Trophoblast cell (in vitro differentiated cells and primary cell): ENCODE results near the gene SEMA3G.

Experiments
- DNase-seq, 2 donors: peaks; one replicate each; pipeline ENCODE4 v3.0.0-alpha.2; 2016
- H2AFZ ChIP-seq: 2 replicates; pipeline ENCODE4 v1.6.1; 2013; ENCODE audit warnings: low read length, moderate library complexity, mild to moderate bottlenecking; ENCODE audit not compliant: insufficient read depth, poor library complexity
- H2AK5ac ChIP-seq: 2 replicates; pipeline ENCODE4 v1.6.1; 2013; ENCODE audit warnings: mild to moderate bottlenecking, low read length
- H2BK120ac ChIP-seq: 2 replicates; pipeline ENCODE4 v1.6.1; 2013; ENCODE audit warnings: low read length, mild to moderate bottlenecking, moderate library complexity; ENCODE audit not compliant: insufficient read depth, poor library complexity
- H2BK12ac ChIP-seq: 2 replicates; pipeline ENCODE4 v1.6.1; 2013; ENCODE audit warnings: mild to moderate bottlenecking, low read length, moderate library complexity
- H2BK5ac ChIP-seq: 2 replicates; pipeline ENCODE4 v1.6.1; 2013; ENCODE audit warnings: low read length, low read depth, moderate library complexity, mild to moderate bottlenecking; ENCODE audit not compliant: poor library complexity
- H3K14ac ChIP-seq: 2 replicates; pipeline ENCODE4 v1.6.1; 2013; ENCODE audit warnings: mild to moderate bottlenecking, low read length
- H3K18ac ChIP-seq: 2 replicates; pipeline ENCODE4 v1.6.1; 2013; ENCODE audit warnings: mild to moderate bottlenecking, low read length
- H3K23ac ChIP-seq: 2 replicates; pipeline ENCODE4 v1.6.1; 2013; ENCODE audit warnings: low read length
- H3K27ac ChIP-seq: 2 replicates; pipeline ENCODE4 v1.5.1; 2013; ENCODE audit warnings: low read depth, mild to moderate bottlenecking, inconsistent platforms, low read length, moderate library complexity
- H3K27me3 ChIP-seq: 2 replicates; pipeline ENCODE4 v1.6.1; 2013; ENCODE audit warnings: inconsistent platforms, mild to moderate bottlenecking, low read length, moderate library complexity; ENCODE audit not compliant: insufficient read depth
- H3K36me3 ChIP-seq, 2 experiments: 1 replicate in 1 of 2; 2 replicates in 1 of 2; pipeline ENCODE4 v1.6.1; 2013; ENCODE audit warnings: low read length in 2 of 2, mild to moderate bottlenecking in 2 of 2, moderate library complexity in 1 of 2; ENCODE audit not compliant: insufficient read depth in 2 of 2, control insufficient read depth in 1 of 2
- H3K4ac ChIP-seq: 2 replicates; pipeline ENCODE4 v1.6.1; 2013; ENCODE audit warnings: low read depth, mild to moderate bottlenecking, low read length, moderate library complexity
- H3K4me1 ChIP-seq, 2 experiments: 1 replicate in 1 of 2; 2 replicates in 1 of 2; pipeline ENCODE4 v1.6.1; 2013; ENCODE audit warnings: low read length in 2 of 2, mild to moderate bottlenecking in 2 of 2, moderate library complexity in 1 of 2; ENCODE audit not compliant: insufficient read depth in 2 of 2, control insufficient read depth in 1 of 2
- H3K4me2 ChIP-seq: 2 replicates; pipeline ENCODE4 v1.6.1; 2013; ENCODE audit warnings: inconsistent platforms, mild to moderate bottlenecking, low read length, moderate library complexity
- H3K4me3 ChIP-seq: 2 replicates; pipeline ENCODE4 v1.5.1; 2013; ENCODE audit warnings: mild to moderate bottlenecking, low read depth, low read length, inconsistent platforms
- H3K79me1 ChIP-seq: one replicate; pipeline ENCODE4 v1.6.1; 2013; ENCODE audit warnings: low read length
- H3K79me2 ChIP-seq: 2 replicates; pipeline ENCODE4 v1.6.1; 2013; ENCODE audit warnings: low read length, mild to moderate bottlenecking; ENCODE audit not compliant: control insufficient read depth, insufficient read depth, poor library complexity
- H3K9ac ChIP-seq: 2 replicates; pipeline ENCODE4 v1.6.1; 2013; ENCODE audit warnings: mild to moderate bottlenecking, low read length
- H3K9me3 ChIP-seq: 2 replicates; pipeline ENCODE4 v1.6.1; 2013; ENCODE audit warnings: low read depth, mild to moderate bottlenecking, control low read depth, inconsistent platforms, low read length; ENCODE audit not compliant: insufficient read depth
- H4K12ac ChIP-seq: 2 replicates; pipeline ENCODE4 v1.6.1; 2013; ENCODE audit warnings: low read depth, mild to moderate bottlenecking, low read length, moderate library complexity
- H4K8ac ChIP-seq: 2 replicates; pipeline ENCODE4 v1.6.1; 2013; ENCODE audit warnings: low read depth, mild to moderate bottlenecking, low read length, moderate library complexity
- H4K91ac ChIP-seq: one replicate; pipeline ENCODE4 v1.6.1; 2013; ENCODE audit warnings: low read depth, mild to moderate bottlenecking, low read length, moderate library complexity
- WGBS: extraction: QIAGEN DNeasy Blood & Tissue Kit; methylation state at CpG from one replicate; pipeline ENCODE4 v1.1.7; 2013; ENCODE audit warnings: missing lambda C conversion rate; ENCODE audit not compliant: insufficient read length, insufficient coverage; ENCODE audit errors: extremely low coverage; 5-methylcytosine and 5-hydroxymethylcytosine counted together

Gene SEMA3G

GRCh38 chr3:52440671-52441070, 4.2 kb downstream of the SEMA3G start:
- Histone ChIP-seq H3K27me3 (no peaks in the 10 kb centered on the region), H4K91ac (no peak overlapping the region), H2AK5ac (no peak overlapping the region), H4K8ac (no peak overlapping the region), H3K14ac (no peak overlapping the region), H3K4me1 (no peaks in the 10 kb centered on the region), H2BK12ac (no peak overlapping the region), H2AFZ (no peak overlapping the region), H3K79me1 (no peaks in the 10 kb centered on the region), H3K23ac (no peak overlapping the region), H3K4me3 (no peak overlapping the region), H3K4ac (no peak overlapping the region), H3K4me2 (no peak overlapping the region), H4K12ac (no peak overlapping the region), H3K36me3 (no peaks in the 10 kb centered on the region), H2BK120ac (no peak overlapping the region), H3K9me3 (peaks cover 3% of the 10 kb centered on the region), H2BK5ac (no peak overlapping the region), H3K79me2 (no peaks in the 10 kb centered on the region), H3K27ac (no peak overlapping the region), H3K18ac (no peak overlapping the region), H3K9ac (no peak overlapping the region)
- no CpG with 5 or more reads among the region's 14 CpGs for WGBS
- no peak for DNase-seq

- H3K27me3 ChIP-seq, result no peaks in the 10 kb centered on the region
- no peak overlapping the region for H3K9ac ChIP-seq
- no CpG with 5 or more reads among the region's 12 CpGs for WGBS
- no peak overlapping the region for H2BK5ac ChIP-seq
- no peaks in the 10 kb centered on the region for H3K36me3 ChIP-seq
- H2AK5ac ChIP-seq, result no peak overlapping the region
- H3K9me3 ChIP-seq, result peaks cover 3% of the 10 kb centered on the region
- H2BK12ac ChIP-seq, result no peak overlapping the region
- H3K18ac ChIP-seq, result no peak overlapping the region
- no peak overlapping the region for H3K4ac ChIP-seq
- no peak for DNase-seq
- H3K4me1 ChIP-seq, result no peaks in the 10 kb centered on the region
- no peak overlapping the region for H4K12ac ChIP-seq
- no peak overlapping the region for H3K23ac ChIP-seq
- H3K79me1 ChIP-seq, result no peaks in the 10 kb centered on the region
- H4K8ac ChIP-seq, result no peak overlapping the region
- H3K4me2 ChIP-seq, result no peak overlapping the region
- H3K79me2 ChIP-seq, result no peaks in the 10 kb centered on the region
- H2BK120ac ChIP-seq, result no peak overlapping the region
- H4K91ac ChIP-seq, result no peak overlapping the region
- no peak overlapping the region for H2AFZ ChIP-seq
- H3K4me3 ChIP-seq, result no peak overlapping the region
- no peak overlapping the region for H3K14ac ChIP-seq
- H3K27ac ChIP-seq, result no peak overlapping the region
Observed at GRCh38 chr3:52440249-52440551, 4.7 kb downstream of the SEMA3G start.

- Histone ChIP-seq H2AFZ (no peak overlapping the region), H3K27ac (no peak overlapping the region), H2AK5ac (no peak overlapping the region), H3K4me3 (no peak overlapping the region), H3K4me1 (no peaks in the 10 kb centered on the region), H3K79me2 (no peaks in the 10 kb centered on the region), H4K8ac (no peak overlapping the region), H3K18ac (no peak overlapping the region), H2BK12ac (no peak overlapping the region), H4K91ac (no peak overlapping the region), H3K4ac (no peak overlapping the region), H3K79me1 (no peaks in the 10 kb centered on the region), H4K12ac (no peak overlapping the region), H3K36me3 (no peaks in the 10 kb centered on the region), H2BK5ac (no peak overlapping the region), H3K9me3 (peaks cover 3% of the 10 kb centered on the region), H3K9ac (no peak overlapping the region), H2BK120ac (no peak overlapping the region), H3K27me3 (no peaks in the 10 kb centered on the region), H3K23ac (no peak overlapping the region), H3K14ac (no peak overlapping the region), H3K4me2 (no peak overlapping the region)
- WGBS, result no CpG with 5 or more reads among the region's 16 CpGs
- no peak for DNase-seq
Observed at GRCh38 chr3:52439426-52440248, 5.3 kb downstream of the SEMA3G start.

GRCh38 chr3:52438579-52439425, 6.1 kb downstream of the SEMA3G start:
- H3K4me3 ChIP-seq, result no peak overlapping the region
- no peak overlapping the region for H3K4ac ChIP-seq
- no peak overlapping the region for H3K4me2 ChIP-seq
- H3K79me1 ChIP-seq, result no peaks in the 10 kb centered on the region
- H3K79me2 ChIP-seq, result no peaks in the 10 kb centered on the region
- no CpG with 5 or more reads among the region's 9 CpGs for WGBS
- no peak overlapping the region for H3K23ac ChIP-seq
- no peaks in the 10 kb centered on the region for H3K9me3 ChIP-seq
- no peak overlapping the region for H4K12ac ChIP-seq
- H3K36me3 ChIP-seq, result no peaks in the 10 kb centered on the region
- H3K9ac ChIP-seq, result no peak overlapping the region
- no peaks in the 10 kb centered on the region for H3K4me1 ChIP-seq
- no peaks in the 10 kb centered on the region for H3K27me3 ChIP-seq
- no peak overlapping the region for H2BK12ac ChIP-seq
- H2BK120ac ChIP-seq, result no peak overlapping the region
- no peak overlapping the region for H3K14ac ChIP-seq
- no peak overlapping the region for H2AFZ ChIP-seq
- no peak overlapping the region for H2BK5ac ChIP-seq
- no peak overlapping the region for H3K18ac ChIP-seq
- no peak overlapping the region for H3K27ac ChIP-seq
- H4K91ac ChIP-seq, result no peak overlapping the region
- no peak for DNase-seq
- no peak overlapping the region for H2AK5ac ChIP-seq
- no peak overlapping the region for H4K8ac ChIP-seq
